Uterus (tissue), 4 donors: ENCODE results near the gene IFT25. TPM values are rescaled to one million over a fixed set of nuclear protein-coding genes. Genes with fewer than 3 reads are reported as not detected.
A peak's percentile ranks its signal among the peaks of the same experiment; 100 is the strongest.

Source experiments
- DNase-seq, 2 donors: peaks; one replicate each; pipeline ENCODE4 v3.0.0-alpha.2; 2019 to 2020
- H3K27ac ChIP-seq, 2 donors: fragments of 200-600 bp; sonication (generic); 1 replicate in 1 of 2; 2 replicates in 1 of 2; pipeline ENCODE4 v1.5.1; 2016 to 2018
- H3K27me3 ChIP-seq, 2 donors: fragments of 200-600 bp; sonication (generic); one replicate each; pipeline ENCODE4 v1.5.1; 2018 to 2019; ENCODE audit warnings: control low read depth in 1 of 2
- H3K36me3 ChIP-seq, 2 donors: fragments of 200-600 bp; sonication (generic); one replicate each; pipeline ENCODE4 v1.5.1; 2019; ENCODE audit warnings: control low read depth in 1 of 2
- H3K4me1 ChIP-seq, 2 donors: fragments of 200-600 bp; sonication (generic); one replicate each; pipeline ENCODE4 v1.5.1; 2018 to 2019; ENCODE audit warnings: control low read depth in 1 of 2
- H3K4me3 ChIP-seq, 2 donors: fragments of 200-600 bp; sonication (generic); 1 replicate in 1 of 2; 2 replicates in 1 of 2; pipeline ENCODE4 v1.5.1; 2018 to 2019; ENCODE audit warnings: mild to moderate bottlenecking in 1 of 2
- H3K9me3 ChIP-seq, 2 donors: fragments of 200-600 bp; sonication (generic); one replicate each; pipeline ENCODE4 v1.5.1; 2019; ENCODE audit warnings: control low read depth in 1 of 2
- POLR2A ChIP-seq, 2 donors: fragments of 450-650 bp; IDR thresholded peaks; one replicate each; pipeline ENCODE4 v1.6.1; 2016; ENCODE audit warnings: antibody characterized with exemption in 2 of 2, mild to moderate bottlenecking in 1 of 2, moderate library complexity in 1 of 2
- intact Hi-C: fragments of 100-400 bp; cut with DNase I; formaldehyde crosslinking; loops from one replicate; pipeline ENCODE4 v1.15.1; 2023; ENCODE audit warnings: low total_unique reads
- total RNA-seq, 4 donors: library from RNA; depleted of rRNA in 3 of 4; stranded (reverse); fragments of >200 nt in 3 of 4; gene quantifications; one replicate each; pipeline versions ENCODE4 v1.1.0 to v1.2.4, GENCODE V29; 2014 to 2023
- TF ChIP-seq, protein P1 (sequence below), 4 experiments: fragments of 200-600 bp in 2 of 4; fragments of 450-650 bp in 2 of 4; sonication (generic) in 2 of 4; IDR thresholded peaks; one replicate each; pipeline ENCODE4 v1.5.1; 2016 to 2019; ENCODE audit warnings: antibody characterized with exemption in 4 of 4, mild to moderate bottlenecking in 2 of 4, moderate library complexity in 1 of 4
- donor health status: DM: yes; HTN: yes; CAD: no.

Gene IFT25
- total RNA-seq, 4 donors from 2014 or later: 1.3 to 40.6 (median 28.7) TPM

DNA sequence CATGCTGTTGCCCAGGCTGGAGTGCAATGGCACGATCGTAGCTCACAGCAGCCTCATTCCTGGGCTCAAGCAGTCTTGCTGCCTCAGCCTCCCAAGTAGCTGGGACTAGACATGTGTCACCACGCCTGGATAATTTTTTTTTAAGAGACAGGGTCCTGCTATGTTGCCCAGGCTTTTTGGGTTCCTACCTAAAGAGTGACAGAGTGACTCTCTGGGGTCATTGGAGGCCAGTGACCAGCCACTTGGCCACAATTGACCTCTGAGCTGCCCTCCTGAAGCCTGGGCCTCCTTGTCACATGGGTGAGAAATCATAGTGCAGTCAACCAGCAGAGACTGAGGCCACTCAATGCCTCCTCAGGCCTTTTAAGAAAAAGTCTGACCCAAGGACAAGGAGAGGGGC, 45.8 kb downstream of the IFT25 start:
- Histone ChIP-seq H3K27ac (no peak overlapping the region), H3K27me3 (no peaks in the 10 kb centered on the region), H3K9me3 (no peaks in the 10 kb centered on the region), H3K4me3 (no peak overlapping the region), H3K36me3 (no peaks in the 10 kb centered on the region), H3K4me1 (no peaks in the 10 kb centered on the region)
- no peak for DNase-seq
- intact Hi-C loops: no loop called here
- TF ChIP-seq, protein P1, sequence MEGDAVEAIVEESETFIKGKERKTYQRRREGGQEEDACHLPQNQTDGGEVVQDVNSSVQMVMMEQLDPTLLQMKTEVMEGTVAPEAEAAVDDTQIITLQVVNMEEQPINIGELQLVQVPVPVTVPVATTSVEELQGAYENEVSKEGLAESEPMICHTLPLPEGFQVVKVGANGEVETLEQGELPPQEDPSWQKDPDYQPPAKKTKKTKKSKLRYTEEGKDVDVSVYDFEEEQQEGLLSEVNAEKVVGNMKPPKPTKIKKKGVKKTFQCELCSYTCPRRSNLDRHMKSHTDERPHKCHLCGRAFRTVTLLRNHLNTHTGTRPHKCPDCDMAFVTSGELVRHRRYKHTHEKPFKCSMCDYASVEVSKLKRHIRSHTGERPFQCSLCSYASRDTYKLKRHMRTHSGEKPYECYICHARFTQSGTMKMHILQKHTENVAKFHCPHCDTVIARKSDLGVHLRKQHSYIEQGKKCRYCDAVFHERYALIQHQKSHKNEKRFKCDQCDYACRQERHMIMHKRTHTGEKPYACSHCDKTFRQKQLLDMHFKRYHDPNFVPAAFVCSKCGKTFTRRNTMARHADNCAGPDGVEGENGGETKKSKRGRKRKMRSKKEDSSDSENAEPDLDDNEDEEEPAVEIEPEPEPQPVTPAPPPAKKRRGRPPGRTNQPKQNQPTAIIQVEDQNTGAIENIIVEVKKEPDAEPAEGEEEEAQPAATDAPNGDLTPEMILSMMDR (IDR thresholded peaks at IDR 0.05): no peak
- TF ChIP-seq POLR2A (IDR thresholded peaks at IDR 0.05): no peak

DNA sequence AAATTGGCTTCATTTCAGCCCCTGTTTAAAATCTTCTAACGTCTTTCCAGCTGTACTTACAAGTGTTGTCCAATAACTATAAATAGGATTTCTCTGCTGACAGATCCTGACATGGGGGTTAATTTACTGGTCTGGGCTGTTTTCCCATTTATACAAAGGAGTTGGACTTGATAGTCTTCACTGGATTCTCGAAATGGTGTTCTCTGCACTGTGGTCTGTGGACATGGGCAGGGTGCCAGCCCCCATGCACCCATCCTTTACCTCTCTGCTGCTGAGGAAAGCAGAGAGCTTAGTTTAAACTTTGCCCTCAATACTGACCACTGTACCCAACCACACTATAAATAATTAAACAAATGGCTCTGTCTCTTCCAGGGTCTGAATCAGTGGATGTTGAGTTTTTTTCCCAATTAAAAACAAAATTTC, 46.3 kb downstream of the IFT25 start:
- no peak for TF ChIP-seq POLR2A (IDR thresholded peaks at IDR 0.05)
- TF ChIP-seq, protein P1 (IDR thresholded peaks at IDR 0.05): no peak
- no peak overlapping the region for H3K4me3 ChIP-seq
- H3K27me3 ChIP-seq: no peaks in the 10 kb centered on the region
- intact Hi-C loops: no loop called here
- H3K27ac ChIP-seq: peak overlapping the region; percentile 18 to 47
- H3K9me3 ChIP-seq: no peaks in the 10 kb centered on the region
- DNase-seq: peak; percentile 39 to 48
- H3K36me3 ChIP-seq: no peaks in the 10 kb centered on the region
- H3K4me1 ChIP-seq: no peaks in the 10 kb centered on the region

DNA sequence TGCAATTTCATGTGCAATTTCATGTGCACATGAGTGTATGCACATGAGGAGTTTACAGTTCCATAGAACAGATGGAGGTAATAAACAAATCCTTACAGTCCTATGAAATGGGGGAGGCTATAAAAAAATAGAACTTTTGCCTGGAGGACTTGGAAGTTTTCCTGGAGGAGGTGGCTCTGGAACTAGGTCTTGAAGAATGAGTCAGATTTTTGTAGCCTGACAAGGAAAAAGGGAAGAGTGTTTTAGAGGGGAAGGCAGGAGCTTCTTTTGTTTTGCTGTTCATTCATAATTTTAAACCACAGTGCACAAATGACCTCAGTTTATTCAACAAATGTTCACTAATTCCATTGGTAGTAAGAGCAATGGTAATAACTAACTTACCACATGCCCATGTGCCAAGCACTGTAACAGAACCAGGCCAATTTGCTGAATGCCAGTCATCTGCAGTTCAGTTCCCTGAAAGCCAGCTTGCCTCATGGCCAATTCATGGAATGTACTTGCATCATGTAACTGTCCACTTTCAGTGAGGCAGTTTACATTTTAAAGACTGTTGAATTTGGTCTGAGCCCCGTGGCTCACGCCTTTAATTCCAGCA, 48.8 kb downstream of the IFT25 start:
- TF ChIP-seq, protein P1 (IDR thresholded peaks at IDR 0.05): no peak
- no peak for TF ChIP-seq POLR2A (IDR thresholded peaks at IDR 0.05)
- peak; percentile 31 to 43 for DNase-seq
- H3K36me3 ChIP-seq: no peaks in the 10 kb centered on the region
- H3K4me3 ChIP-seq: no peak overlapping the region
- H3K27ac ChIP-seq: peak overlapping the region; percentile 62 to 67
- H3K27me3 ChIP-seq: no peaks in the 10 kb centered on the region
- intact Hi-C loops: no loop called here
- H3K4me1 ChIP-seq: no peaks in the 10 kb centered on the region
- H3K9me3 ChIP-seq: no peaks in the 10 kb centered on the region

GRCh38 chr1:53895421-53895820, 50.1 kb downstream of the IFT25 start:
- Histone ChIP-seq H3K9me3 (no peaks in the 10 kb centered on the region), H3K4me3 (no peak overlapping the region), H3K36me3 (no peaks in the 10 kb centered on the region), H3K27me3 (no peaks in the 10 kb centered on the region), H3K4me1 (no peaks in the 10 kb centered on the region), H3K27ac (no peak overlapping the region)
- DNase-seq: no peak
- TF ChIP-seq, protein P1 (IDR thresholded peaks at IDR 0.05): no peak
- no peak for TF ChIP-seq POLR2A (IDR thresholded peaks at IDR 0.05)
- intact Hi-C loops: no loop called here

- no peaks in the 10 kb centered on the region for H3K36me3 ChIP-seq
- no peaks in the 10 kb centered on the region for H3K9me3 ChIP-seq
- no peak for DNase-seq
- no peak for TF ChIP-seq POLR2A (IDR thresholded peaks at IDR 0.05)
- TF ChIP-seq, protein P1 (IDR thresholded peaks at IDR 0.05): no peak
- H3K27me3 ChIP-seq: no peaks in the 10 kb centered on the region
- no peak overlapping the region for H3K4me3 ChIP-seq
- intact Hi-C loops: no loop called here
- no peak overlapping the region for H3K27ac ChIP-seq
- H3K4me1 ChIP-seq: no peaks in the 10 kb centered on the region
Observed at GRCh38 chr1:53894644-53895043, 50.9 kb downstream of the IFT25 start.
